Ishikawa (cell line): Measurements from ENCODE around the gene AGRP.

ENCODE experiments used
- CEBPB ChIP-seq: IDR thresholded peaks from 2 replicates; pipeline ENCODE4 v1.6.1; 2012
- CREB1 ChIP-seq: IDR thresholded peaks from 2 replicates; pipeline ENCODE4 v1.6.1; 2012; ENCODE audit warnings: low read depth
- EGR1 ChIP-seq: IDR thresholded peaks from 2 replicates; pipeline ENCODE4 v1.6.1; 2012
- EP300 ChIP-seq: IDR thresholded peaks from 2 replicates; pipeline ENCODE4 v1.6.1; 2012; ENCODE audit warnings: borderline replicate concordance
- FOXM1 ChIP-seq: IDR thresholded peaks from 2 replicates; pipeline ENCODE4 v1.6.1; 2012; ENCODE audit warnings: low read depth, borderline replicate concordance
- NFIC ChIP-seq: IDR thresholded peaks from 2 replicates; pipeline ENCODE4 v1.6.1; 2012
- RAD21 ChIP-seq: IDR thresholded peaks from 2 replicates; pipeline ENCODE4 v1.6.1; 2012; ENCODE audit warnings: low read depth
- TAF1 ChIP-seq: IDR thresholded peaks from 2 replicates; pipeline ENCODE4 v1.6.1; 2012; ENCODE audit warnings: low read depth, mild to moderate bottlenecking
- TCF12 ChIP-seq: IDR thresholded peaks from 2 replicates; pipeline ENCODE4 v1.6.1; 2012; ENCODE audit warnings: low read depth
- TEAD4 ChIP-seq: IDR thresholded peaks from 2 replicates; pipeline ENCODE4 v1.6.1; 2012
- YY1 ChIP-seq: IDR thresholded peaks from 2 replicates; pipeline ENCODE4 v1.6.1; 2012; ENCODE audit warnings: low read depth
- ZBTB7A ChIP-seq: IDR thresholded peaks from 2 replicates; pipeline ENCODE4 v1.6.1; 2012; ENCODE audit warnings: low read depth
- TF ChIP-seq, protein P1 (sequence below): IDR thresholded peaks from 2 replicates; pipeline ENCODE4 v1.6.1; 2012; ENCODE audit warnings: low read depth, mild to moderate bottlenecking
- TF ChIP-seq, protein P2 (sequence below): IDR thresholded peaks from 2 replicates; pipeline ENCODE4 v1.6.1; 2012
- TF ChIP-seq, protein P3 (sequence below): IDR thresholded peaks from 2 replicates; pipeline ENCODE4 v1.6.1; 2012

Gene AGRP

DNA sequence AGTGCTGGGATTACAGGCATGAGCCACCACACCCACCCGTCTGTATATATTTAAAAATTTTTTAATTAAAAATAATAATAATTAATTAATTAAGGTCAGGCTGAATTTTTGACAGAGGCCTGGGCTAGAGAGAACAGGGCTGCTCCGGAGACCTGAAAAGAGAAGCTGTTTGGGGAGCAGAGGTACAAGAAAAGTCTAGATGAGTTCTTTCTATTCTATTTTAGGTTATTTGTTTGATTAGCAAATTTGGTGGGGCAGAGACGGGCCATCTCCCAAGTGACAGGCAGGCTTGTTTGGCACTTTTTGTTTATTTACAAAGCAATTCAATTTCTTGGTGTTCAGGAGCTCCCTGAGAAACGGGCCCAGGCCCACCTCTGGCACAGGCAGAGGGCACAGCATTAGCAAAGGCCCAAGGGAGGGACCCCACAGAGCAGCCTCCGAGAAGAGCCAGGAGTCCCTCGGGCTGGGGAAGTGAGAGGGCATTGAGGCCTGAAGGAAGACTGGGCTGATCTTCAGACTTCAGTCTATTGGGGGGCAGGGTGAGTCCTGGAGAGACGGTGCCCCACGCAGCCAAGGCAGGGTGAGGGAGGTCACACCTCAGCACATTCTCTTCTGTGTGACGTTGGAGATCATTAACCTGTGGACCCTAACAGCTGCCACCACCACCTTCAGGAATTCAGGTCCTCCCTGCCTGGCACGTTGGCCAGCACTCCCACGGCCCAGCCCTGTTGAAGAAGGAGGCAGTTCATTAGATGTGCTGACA is 34.5 kb upstream of the AGRP start:
- TF ChIP-seq TAF1, result no peak
- TF ChIP-seq CREB1, result no peak
- TF ChIP-seq, protein P1, sequence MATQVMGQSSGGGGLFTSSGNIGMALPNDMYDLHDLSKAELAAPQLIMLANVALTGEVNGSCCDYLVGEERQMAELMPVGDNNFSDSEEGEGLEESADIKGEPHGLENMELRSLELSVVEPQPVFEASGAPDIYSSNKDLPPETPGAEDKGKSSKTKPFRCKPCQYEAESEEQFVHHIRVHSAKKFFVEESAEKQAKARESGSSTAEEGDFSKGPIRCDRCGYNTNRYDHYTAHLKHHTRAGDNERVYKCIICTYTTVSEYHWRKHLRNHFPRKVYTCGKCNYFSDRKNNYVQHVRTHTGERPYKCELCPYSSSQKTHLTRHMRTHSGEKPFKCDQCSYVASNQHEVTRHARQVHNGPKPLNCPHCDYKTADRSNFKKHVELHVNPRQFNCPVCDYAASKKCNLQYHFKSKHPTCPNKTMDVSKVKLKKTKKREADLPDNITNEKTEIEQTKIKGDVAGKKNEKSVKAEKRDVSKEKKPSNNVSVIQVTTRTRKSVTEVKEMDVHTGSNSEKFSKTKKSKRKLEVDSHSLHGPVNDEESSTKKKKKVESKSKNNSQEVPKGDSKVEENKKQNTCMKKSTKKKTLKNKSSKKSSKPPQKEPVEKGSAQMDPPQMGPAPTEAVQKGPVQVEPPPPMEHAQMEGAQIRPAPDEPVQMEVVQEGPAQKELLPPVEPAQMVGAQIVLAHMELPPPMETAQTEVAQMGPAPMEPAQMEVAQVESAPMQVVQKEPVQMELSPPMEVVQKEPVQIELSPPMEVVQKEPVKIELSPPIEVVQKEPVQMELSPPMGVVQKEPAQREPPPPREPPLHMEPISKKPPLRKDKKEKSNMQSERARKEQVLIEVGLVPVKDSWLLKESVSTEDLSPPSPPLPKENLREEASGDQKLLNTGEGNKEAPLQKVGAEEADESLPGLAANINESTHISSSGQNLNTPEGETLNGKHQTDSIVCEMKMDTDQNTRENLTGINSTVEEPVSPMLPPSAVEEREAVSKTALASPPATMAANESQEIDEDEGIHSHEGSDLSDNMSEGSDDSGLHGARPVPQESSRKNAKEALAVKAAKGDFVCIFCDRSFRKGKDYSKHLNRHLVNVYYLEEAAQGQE, result no peak
- TF ChIP-seq TEAD4, result no peak
- TF ChIP-seq RAD21, result no peak
- TF ChIP-seq YY1, result no peak
- TF ChIP-seq FOXM1, result no peak
- TF ChIP-seq EP300, result no peak

DNA sequence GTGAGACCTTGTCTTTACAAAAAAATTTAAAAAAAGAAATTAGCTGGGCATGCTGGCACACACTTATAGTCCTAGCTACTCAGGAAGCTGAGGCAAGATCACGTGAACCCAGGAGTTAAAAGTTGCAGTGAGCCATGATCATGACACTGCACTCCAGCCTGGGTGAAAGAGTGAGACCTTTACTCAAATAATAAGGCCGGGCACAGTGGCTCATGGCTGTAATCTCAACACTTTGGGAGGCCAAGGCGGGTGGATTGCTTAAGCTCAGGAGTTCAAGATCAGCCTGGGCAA is 33.8 kb upstream of the AGRP start:
- TF ChIP-seq TCF12 (no peak), RAD21 (no peak), FOXM1 (no peak), EP300 (no peak), CREB1 (no peak), NFIC (no peak), CEBPB (no peak), EGR1 (no peak), TAF1 (no peak), ZBTB7A (no peak), YY1 (no peak), TEAD4 (no peak)
- TF ChIP-seq, protein P1, result no peak
- TF ChIP-seq, protein P2, sequence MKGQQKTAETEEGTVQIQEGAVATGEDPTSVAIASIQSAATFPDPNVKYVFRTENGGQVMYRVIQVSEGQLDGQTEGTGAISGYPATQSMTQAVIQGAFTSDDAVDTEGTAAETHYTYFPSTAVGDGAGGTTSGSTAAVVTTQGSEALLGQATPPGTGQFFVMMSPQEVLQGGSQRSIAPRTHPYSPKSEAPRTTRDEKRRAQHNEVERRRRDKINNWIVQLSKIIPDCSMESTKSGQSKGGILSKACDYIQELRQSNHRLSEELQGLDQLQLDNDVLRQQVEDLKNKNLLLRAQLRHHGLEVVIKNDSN, result no peak
- TF ChIP-seq, protein P3, sequence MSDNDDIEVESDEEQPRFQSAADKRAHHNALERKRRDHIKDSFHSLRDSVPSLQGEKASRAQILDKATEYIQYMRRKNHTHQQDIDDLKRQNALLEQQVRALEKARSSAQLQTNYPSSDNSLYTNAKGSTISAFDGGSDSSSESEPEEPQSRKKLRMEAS, result no peak

DNA sequence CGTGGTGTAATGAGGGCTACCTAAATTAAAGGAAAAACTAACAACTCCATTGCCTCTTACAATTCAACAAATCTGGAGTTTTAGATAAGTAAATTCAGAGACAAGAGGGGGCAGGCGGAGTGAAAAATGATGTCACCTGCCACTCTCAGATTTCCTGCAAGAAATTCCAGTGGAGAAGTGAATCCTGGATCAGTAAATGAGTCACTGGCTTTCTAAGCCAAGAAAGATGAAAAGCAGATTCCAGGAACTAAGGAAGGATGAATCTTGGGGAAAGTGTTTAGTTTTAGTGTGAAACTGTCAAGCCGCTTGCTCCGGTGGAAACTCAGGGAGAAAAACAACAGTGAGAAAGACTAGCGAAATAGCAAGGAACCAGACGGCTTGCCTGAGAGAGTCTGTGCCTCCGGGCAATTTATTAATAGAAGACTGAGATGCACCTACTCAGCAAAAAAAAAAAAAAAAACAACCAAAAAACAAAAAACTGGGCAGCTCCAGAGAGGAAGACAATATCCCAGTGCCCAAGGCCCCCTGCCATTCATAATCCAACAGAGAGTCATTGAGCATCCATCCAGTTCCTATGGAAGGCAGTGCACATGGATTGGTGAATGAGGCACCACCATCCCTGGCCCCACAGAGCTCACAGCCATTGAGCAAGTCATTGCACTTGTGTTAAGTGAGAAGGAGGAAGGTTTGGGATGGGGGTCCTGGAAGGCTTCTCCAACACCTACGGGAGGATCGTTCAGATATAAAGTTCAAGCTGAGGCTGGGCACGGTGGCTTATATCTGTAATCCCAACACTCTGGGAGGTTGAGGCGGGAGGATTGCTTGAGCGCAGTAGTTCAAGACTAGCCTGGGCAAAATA is 33.2 kb upstream of the AGRP start:
- no peak for TF ChIP-seq FOXM1
- no peak for TF ChIP-seq YY1
- no peak for TF ChIP-seq TAF1
- TF ChIP-seq NFIC, result no peak
- TF ChIP-seq, protein P3, result no peak
- no peak for TF ChIP-seq RAD21
- no peak for TF ChIP-seq EP300
- no peak for TF ChIP-seq TCF12
- TF ChIP-seq CEBPB, result no peak
- TF ChIP-seq CREB1, result no peak
- TF ChIP-seq, protein P1, result no peak
- TF ChIP-seq ZBTB7A, result no peak
- TF ChIP-seq EGR1, result no peak
- TF ChIP-seq TEAD4, result no peak
- TF ChIP-seq, protein P2, result no peak

DNA sequence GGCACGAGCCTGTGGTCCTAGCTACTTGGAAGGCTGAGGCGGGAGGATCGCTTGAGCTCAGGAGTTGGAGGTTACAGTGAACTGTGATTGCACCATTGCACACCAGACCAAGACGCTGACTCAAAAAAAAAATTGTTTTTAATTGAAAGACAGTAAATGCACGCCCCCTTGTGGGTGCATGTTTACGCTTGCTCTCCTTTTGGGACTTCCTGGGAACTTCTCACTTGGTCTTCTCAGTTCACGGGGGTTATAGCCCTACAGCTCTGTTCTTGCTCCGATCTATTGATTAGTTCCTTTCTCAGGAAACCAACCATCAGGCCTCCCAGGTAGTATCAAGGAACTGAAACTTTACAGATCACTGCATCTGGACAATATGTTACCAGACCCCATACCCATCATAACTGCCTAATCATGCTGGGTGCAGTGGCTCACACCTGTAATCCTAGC is 31.1 kb upstream of the AGRP start:
- TF ChIP-seq FOXM1, result peak; percentile 63; the same call in 1 of the 2 replicates
- TF ChIP-seq EGR1, result no peak
- TF ChIP-seq CEBPB, result peak; percentile 74
- TF ChIP-seq RAD21, result peak; percentile 72
- TF ChIP-seq CREB1, result no peak
- no peak for TF ChIP-seq TEAD4
